ENCODE results near the gene HDHD3.
"Not testable (repeated sequence)": the region's sequence is repeated elsewhere in the genome, so short reads cannot be mapped to it uniquely, and the experiment has no call there.

Gene HDHD3

DNA sequence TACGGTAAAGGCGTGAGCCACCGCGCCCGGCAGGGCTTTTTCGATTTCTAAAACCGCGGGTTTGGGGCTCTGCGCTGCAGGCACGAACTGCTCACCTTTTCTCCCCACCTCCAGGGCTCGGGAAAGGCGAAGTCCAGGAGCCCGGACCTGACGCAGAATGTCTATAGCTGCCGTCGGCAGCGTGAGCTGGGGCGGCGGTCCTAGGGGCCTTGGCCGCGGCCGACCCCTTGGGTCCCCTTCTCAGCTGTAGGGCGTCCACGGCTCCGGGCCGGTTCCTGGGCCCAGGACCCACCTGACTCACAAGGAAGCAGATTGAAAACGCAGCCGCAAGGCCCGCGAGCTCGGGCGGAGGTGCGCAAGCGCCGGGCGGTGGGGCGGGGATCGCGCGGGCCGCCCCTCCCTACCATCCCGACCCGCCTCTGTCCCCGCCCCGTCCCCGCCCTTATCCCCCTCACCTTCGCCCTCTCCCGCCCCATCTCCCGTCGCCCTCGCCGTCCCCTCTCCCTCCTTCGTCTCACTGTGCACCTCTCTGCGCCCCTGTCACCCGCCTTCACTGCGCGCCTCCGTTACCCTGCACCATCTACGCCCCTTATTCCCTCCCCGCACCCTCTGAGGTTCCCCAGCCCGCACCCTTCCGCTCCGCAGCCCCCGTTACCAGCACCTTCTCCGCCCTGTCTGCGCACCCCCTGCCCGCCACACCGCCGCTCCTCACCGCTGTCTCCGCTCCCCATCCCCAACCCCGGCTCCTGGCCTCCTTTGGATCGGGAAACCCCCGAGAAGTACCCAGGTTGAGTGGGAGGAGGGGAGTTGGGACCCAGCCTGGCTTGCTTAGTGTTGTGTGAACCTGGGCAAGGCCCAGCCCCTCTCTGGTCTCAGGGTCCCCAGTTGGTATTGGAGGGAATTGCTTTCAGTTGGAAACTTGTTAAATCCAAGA, at the start of gene HDHD3:
Gene HDHD3 (minus strand): TSS at position 353 of the 934 bp plus-strand sequence. CDS start 2,632 bp downstream, outside the sequence.
- Mint-ChIP-seq H3K4me3 (peak within 1 kb of the TSS; percentile 81), H3K9me3 (no peaks in the 10 kb centered on the region), H3K27ac (ENCODE audit: low read depth) (peak within 1 kb of the TSS; percentile 55), H3K36me3 (ENCODE audit: insufficient read depth) (peaks cover 13% of the 10 kb centered on the region), H3K4me1 (peaks cover 12% of the 10 kb centered on the region), H3K27me3 (no peaks in the 10 kb centered on the region)
- ATAC-seq (replicated peaks; ENCODE audit: extremely low read depth, poor library complexity, severe bottlenecking) (peak; percentile 84), DNase-seq (ENCODE audit: low spot score in 2 of 2) (peak; percentile 58 to 66)

DNA sequence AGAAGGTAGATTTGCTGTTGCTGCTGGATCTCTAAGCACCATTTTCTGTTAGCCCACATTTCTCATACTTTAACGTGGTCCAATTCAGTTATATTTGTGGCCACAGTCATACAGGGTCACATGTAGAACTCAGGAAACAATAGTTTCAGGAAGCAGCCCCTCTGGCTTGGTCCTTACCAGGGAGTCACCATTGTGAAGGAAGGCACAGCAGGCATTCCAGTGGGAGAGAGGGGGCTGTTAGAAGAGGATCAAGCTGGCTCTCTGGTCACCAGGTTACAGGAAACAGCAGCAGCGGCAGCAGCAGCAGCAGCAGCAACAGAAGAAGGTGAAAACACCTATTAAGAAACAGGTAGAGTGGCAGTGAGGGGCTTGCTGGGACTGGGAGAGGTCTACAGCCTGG, 48.3 kb upstream of the HDHD3 start:
- no peaks in the 10 kb centered on the region for H3K36me3 Mint-ChIP-seq (ENCODE audit: insufficient read depth)
- no peaks in the 10 kb centered on the region for H3K9me3 Mint-ChIP-seq
- no peaks in the 10 kb centered on the region for H3K4me1 Mint-ChIP-seq
- peaks cover 15% of the 10 kb centered on the region for H3K27me3 Mint-ChIP-seq
- ATAC-seq (replicated peaks; ENCODE audit: extremely low read depth, poor library complexity, severe bottlenecking) (no peak), DNase-seq (ENCODE audit: low spot score in 2 of 2) (no peak)
- no peak overlapping the region for H3K4me3 Mint-ChIP-seq
- H3K27ac Mint-ChIP-seq (ENCODE audit: low read depth): no peak overlapping the region

GRCh38 chr9:113421726-113422125, 44.9 kb upstream of the HDHD3 start:
- ATAC-seq (replicated peaks; ENCODE audit: extremely low read depth, poor library complexity, severe bottlenecking) (no peak), DNase-seq (ENCODE audit: low spot score in 2 of 2) (no peak)
- Mint-ChIP-seq H3K4me3 (no peak overlapping the region), H3K36me3 (ENCODE audit: insufficient read depth) (no peaks in the 10 kb centered on the region), H3K4me1 (no peaks in the 10 kb centered on the region), H3K27ac (ENCODE audit: low read depth) (no peak overlapping the region), H3K27me3 (peaks cover 15% of the 10 kb centered on the region), H3K9me3 (no peaks in the 10 kb centered on the region)

DNA sequence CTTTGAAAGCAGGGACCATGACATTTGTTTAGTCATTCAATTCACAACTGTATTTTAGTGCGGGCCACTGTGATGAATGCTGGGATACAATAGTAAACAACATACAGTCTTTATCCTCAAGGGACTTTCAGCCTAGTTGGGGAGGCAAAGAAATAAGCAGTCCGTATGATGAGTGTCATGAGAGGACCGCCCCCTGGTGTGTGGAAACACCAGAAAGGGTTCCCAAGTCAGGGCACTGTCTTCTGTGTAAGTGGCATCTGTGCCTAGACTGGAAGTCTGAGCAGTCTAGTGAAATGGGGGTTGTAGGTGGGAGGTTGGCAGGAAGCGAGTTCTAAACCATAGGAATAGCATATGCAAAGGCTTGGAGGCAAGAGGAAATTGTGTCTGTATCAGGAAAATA, 40.6 kb upstream of the HDHD3 start:
- Mint-ChIP-seq H3K9me3 (no peaks in the 10 kb centered on the region), H3K4me3 (no peak overlapping the region), H3K4me1 (no peaks in the 10 kb centered on the region), H3K27ac (ENCODE audit: low read depth) (no peak overlapping the region), H3K27me3 (no peaks in the 10 kb centered on the region), H3K36me3 (ENCODE audit: insufficient read depth) (no peaks in the 10 kb centered on the region)
- DNase-seq (ENCODE audit: low spot score in 2 of 2) (no peak), ATAC-seq (replicated peaks; ENCODE audit: extremely low read depth, poor library complexity, severe bottlenecking) (no peak)

DNA sequence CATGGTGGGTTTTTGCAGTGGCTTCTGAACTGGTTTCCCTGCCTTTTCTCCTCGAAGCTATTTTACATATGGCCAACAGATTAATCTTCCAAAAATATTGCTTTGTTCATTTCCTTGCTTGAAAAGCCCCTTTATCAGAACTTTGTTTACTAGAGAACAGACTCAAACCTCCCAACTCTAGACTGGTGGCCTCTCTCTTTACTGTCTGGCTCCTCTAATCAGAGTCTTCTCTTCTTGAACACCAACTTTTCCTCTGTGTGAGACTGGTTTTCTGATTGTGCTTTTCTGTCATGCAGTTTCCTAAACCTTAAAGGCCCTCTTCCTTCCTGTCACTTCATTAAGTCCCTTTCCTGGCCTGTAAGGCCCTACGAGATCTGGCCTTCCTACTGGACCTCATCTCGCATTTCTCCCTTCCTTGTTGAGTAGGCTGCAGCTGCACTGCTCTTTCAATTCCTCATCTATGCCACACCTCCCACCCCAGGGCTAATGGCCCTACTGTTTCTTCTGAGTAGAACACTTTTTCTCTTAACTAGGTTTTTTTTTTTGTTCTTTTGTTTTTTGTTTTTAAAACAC, 39.4 kb upstream of the HDHD3 start:
- Mint-ChIP-seq H3K9me3 (no peaks in the 10 kb centered on the region), H3K4me3 (no peak overlapping the region)
- DNase-seq (ENCODE audit: low spot score in 2 of 2): no peak

DNA sequence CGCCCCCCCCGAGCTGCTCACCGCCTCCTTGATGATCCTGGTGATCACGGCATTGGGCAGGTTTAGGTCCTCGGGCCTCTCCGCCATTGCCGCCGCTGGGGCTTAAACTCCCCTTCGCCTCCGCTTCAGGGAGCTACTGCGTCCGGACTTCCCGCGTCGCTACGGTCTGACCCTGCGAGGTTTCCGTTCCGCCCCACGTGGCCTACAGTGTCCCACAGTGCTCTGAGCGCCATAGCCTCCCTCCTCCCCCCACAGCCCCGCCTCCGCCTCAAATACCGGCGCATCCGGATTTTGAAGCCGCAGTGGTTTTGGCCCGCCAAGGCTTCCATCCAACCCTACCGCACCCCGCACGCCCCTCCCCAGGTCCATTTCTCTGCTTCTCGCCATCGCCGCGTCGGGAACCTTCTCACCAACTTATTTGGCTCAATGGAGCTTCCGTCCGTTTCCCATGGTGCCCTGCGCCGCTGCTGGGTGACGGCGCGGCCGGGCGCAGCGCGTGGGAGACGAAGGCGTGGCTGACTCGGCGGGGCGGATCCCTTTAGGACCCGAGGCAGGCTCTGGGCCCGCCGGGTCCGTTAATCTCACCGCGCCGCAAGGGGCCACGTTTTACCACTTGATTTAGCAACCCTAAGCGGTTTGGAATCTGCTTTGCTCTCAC, 33.5 kb upstream of the HDHD3 start, which contains the start of the genes C9orf43 and POLE3:
Gene C9orf43 (plus strand): TSS at position 541 of the 658 bp plus-strand sequence. CDS start 2,747 bp downstream, outside the sequence.
Gene POLE3 (minus strand): TSS at position 469 of the 658 bp plus-strand sequence. CDS start 382 bp downstream, at position 87.
- peaks cover 34% of the 10 kb centered on the region for H3K4me1 Mint-ChIP-seq
- ATAC-seq (replicated peaks; ENCODE audit: extremely low read depth, poor library complexity, severe bottlenecking): peak; percentile 91
- H3K27ac Mint-ChIP-seq (ENCODE audit: low read depth): peak within 1 kb of the TSS; percentile 96
- no peaks in the 10 kb centered on the region for H3K27me3 Mint-ChIP-seq
- DNase-seq (ENCODE audit: low spot score in 2 of 2): peak; percentile 91 to 93
- peaks cover 22% of the 10 kb centered on the region for H3K36me3 Mint-ChIP-seq (ENCODE audit: insufficient read depth)
- no peaks in the 10 kb centered on the region for H3K9me3 Mint-ChIP-seq
- peak within 1 kb of the TSS; percentile 99 for H3K4me3 Mint-ChIP-seq

More for the DNA sequence above, 39.4 kb upstream of the HDHD3 start:
- Mint-ChIP-seq H3K36me3 (ENCODE audit: insufficient read depth) (no peaks in the 10 kb centered on the region), H3K27ac (ENCODE audit: low read depth) (no peak overlapping the region), H3K4me1 (no peaks in the 10 kb centered on the region), H3K27me3 (no peaks in the 10 kb centered on the region)
- no peak for ATAC-seq (replicated peaks; ENCODE audit: extremely low read depth, poor library complexity, severe bottlenecking)

DNA sequence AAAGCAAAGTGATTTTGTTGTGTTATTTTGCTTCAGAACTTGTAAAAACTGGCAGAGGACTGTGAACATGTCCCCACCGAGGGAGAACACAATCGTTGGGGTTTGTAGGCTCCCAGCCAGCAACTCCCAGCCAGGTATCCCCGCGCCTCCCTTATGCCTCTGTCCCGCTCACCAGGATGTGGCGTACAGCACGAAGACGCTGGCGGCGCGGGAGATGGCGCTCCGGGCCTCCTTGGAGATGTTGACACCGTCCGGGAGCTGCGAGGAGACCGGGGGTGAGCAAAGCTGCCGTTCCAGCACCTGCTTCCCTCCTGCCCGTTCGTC, 33.1 kb upstream of the HDHD3 start:
- DNase-seq (ENCODE audit: low spot score in 2 of 2): no peak
- no peak for ATAC-seq (replicated peaks; ENCODE audit: extremely low read depth, poor library complexity, severe bottlenecking)
- peaks cover 22% of the 10 kb centered on the region for H3K36me3 Mint-ChIP-seq (ENCODE audit: insufficient read depth)
- no peaks in the 10 kb centered on the region for H3K27me3 Mint-ChIP-seq
- peak overlapping the region; percentile 96 for H3K27ac Mint-ChIP-seq (ENCODE audit: low read depth)
- peak overlapping the region; percentile 99 for H3K4me3 Mint-ChIP-seq
- H3K4me1 Mint-ChIP-seq: peaks cover 35% of the 10 kb centered on the region
- no peaks in the 10 kb centered on the region for H3K9me3 Mint-ChIP-seq

DNA sequence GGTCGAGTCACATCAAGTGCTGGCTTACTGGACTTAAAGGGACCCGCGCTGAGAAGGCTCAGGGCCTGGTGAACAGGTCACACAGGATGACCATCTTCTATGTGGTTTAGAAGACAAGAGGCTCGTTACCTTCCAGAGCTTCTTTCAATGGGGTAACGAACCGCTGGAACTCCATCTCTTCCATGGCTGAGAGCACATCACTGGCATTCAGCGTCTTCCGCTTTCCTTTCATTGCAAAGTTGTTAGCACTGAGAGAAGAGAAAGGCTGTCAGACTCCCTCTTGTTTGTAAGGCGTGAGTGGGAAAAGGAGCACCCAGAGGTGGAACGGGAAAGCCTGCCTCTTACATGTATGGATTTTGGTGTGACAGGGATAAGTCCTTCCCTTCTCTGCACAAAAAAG, 32.7 kb upstream of the HDHD3 start:
- peak overlapping the region; percentile 96 for H3K27ac Mint-ChIP-seq (ENCODE audit: low read depth)
- no peak for DNase-seq (ENCODE audit: low spot score in 2 of 2)
- no peaks in the 10 kb centered on the region for H3K9me3 Mint-ChIP-seq
- H3K4me3 Mint-ChIP-seq: peak overlapping the region; percentile 99
- peaks cover 38% of the 10 kb centered on the region for H3K4me1 Mint-ChIP-seq
- ATAC-seq (replicated peaks; ENCODE audit: extremely low read depth, poor library complexity, severe bottlenecking): no peak
- peaks cover 22% of the 10 kb centered on the region for H3K36me3 Mint-ChIP-seq (ENCODE audit: insufficient read depth)
- H3K27me3 Mint-ChIP-seq: no peaks in the 10 kb centered on the region

DNA sequence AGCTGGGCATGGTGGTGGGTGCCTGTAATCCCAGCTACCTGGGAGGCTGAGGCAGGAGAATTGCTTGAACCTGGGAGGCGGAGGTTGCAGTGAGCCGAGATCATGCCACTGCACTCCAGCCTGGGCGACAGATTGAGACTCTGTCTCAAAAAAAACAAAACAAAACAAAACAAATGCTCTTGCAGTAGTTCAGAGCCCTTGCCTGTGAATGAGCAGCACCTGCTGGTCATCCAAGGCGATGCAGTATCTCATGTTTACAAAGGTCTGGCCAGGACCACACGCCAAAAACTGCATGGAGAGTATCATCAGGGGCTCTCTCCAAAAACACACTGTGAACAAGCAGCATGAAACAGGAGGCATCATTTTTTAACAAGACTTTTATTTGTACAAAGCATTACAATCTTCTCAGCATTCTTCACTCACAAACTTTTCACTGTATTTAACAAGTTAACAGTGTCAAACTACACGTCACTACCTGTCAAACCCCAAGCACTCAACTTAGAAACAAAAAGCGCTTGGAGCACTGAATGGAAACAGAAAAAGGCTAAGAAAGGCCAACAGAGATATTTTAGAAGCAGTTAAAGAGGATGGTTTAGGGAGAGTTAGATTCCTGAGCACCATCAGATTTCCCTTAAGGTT, 30.2 kb upstream of the HDHD3 start:
- ATAC-seq (replicated peaks; ENCODE audit: extremely low read depth, poor library complexity, severe bottlenecking); H3K9me3 Mint-ChIP-seq; H3K27me3 Mint-ChIP-seq: not testable (repeated sequence)
- H3K27ac Mint-ChIP-seq (ENCODE audit: low read depth): peak overlapping the region; percentile 30
- H3K36me3 Mint-ChIP-seq (ENCODE audit: insufficient read depth): peaks cover 22% of the 10 kb centered on the region
- H3K4me3 Mint-ChIP-seq: peak overlapping the region; percentile 41
- H3K4me1 Mint-ChIP-seq: peaks cover 38% of the 10 kb centered on the region
- DNase-seq (ENCODE audit: low spot score in 2 of 2): peak; percentile 31 to 35

DNA sequence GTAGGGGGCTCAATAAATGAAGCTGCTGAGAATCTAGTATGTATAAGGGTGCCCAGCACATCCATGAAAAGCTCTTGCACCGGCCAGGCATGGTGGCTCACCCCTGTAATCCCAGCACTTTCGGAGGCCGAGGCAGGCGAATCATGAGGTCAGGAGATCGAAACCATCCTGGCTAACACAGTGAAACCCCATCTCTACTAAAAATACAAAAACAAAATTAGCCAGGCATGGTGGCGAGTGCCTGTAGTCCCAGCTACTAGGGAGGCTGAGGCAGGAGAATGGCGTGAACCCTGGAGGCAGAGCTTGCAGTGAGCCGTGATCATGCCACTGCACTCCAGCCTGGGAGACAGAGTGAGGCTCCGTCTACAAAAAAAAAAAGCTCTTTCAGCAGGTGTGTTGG, 29.6 kb upstream of the HDHD3 start:
- not testable (repeated sequence) for H3K4me3 Mint-ChIP-seq; DNase-seq (ENCODE audit: low spot score in 2 of 2); ATAC-seq (replicated peaks; ENCODE audit: extremely low read depth, poor library complexity, severe bottlenecking); H3K27me3 Mint-ChIP-seq; H3K9me3 Mint-ChIP-seq
- peaks cover 22% of the 10 kb centered on the region for H3K36me3 Mint-ChIP-seq (ENCODE audit: insufficient read depth)
- H3K4me1 Mint-ChIP-seq: peaks cover 42% of the 10 kb centered on the region
- H3K27ac Mint-ChIP-seq (ENCODE audit: low read depth): peak overlapping the region; percentile 30

- Mint-ChIP-seq H3K27ac (ENCODE audit: low read depth) (no peak overlapping the region), H3K36me3 (ENCODE audit: insufficient read depth) (peaks cover 19% of the 10 kb centered on the region), H3K4me3 (no peak overlapping the region), H3K27me3 (no peaks in the 10 kb centered on the region), H3K4me1 (peaks cover 37% of the 10 kb centered on the region), H3K9me3 (no peaks in the 10 kb centered on the region)
- ATAC-seq (replicated peaks; ENCODE audit: extremely low read depth, poor library complexity, severe bottlenecking) (no peak), DNase-seq (ENCODE audit: low spot score in 2 of 2) (no peak)
Observed at GRCh38 chr9:113403646-113404045, 26.9 kb upstream of the HDHD3 start.

All from central memory CD8-positive, alpha-beta T cell (primary cell).